ENCODE data around the gene NR0B2.

GRCh38 chr1:26960625-26960966, 46.8 kb upstream of the NR0B2 start:
- TF ChIP-seq CTCF (IDR thresholded peaks at IDR 0.05; ENCODE audit: poor library complexity, severe bottlenecking) (no peak), MXI1 (conservative IDR thresholded peaks at IDR 0.05; ENCODE audit: poor library complexity, severe bottlenecking) (no peak), TAF1 (IDR thresholded peaks at IDR 0.05; ENCODE audit: low read depth) (no peak), POLR2AphosphoS5 (IDR thresholded peaks at IDR 0.05) (no peak)
